HS-27A (cell line): Measurements from ENCODE around the gene PPP2R2C.

Experiments used
- DNase-seq: peaks from one replicate; pipeline ENCODE4 v3.0.0-alpha.2; 2012; ENCODE audit warnings: low read depth, missing footprints

The PPP2R2C gene

GRCh38 chr4:6288342-6288741 lies 184.1 kb downstream of the PPP2R2C start:
- DNase-seq = no peak

GRCh38 chr4:6287017-6287788 lies 185.2 kb downstream of the PPP2R2C start:
- no peak for DNase-seq

- no peak for DNase-seq
These were observed 189.1 kb downstream of the PPP2R2C start for GRCh38 chr4:6283282-6283681.

- DNase-seq = no peak
These were observed 190.1 kb downstream of the PPP2R2C start for GRCh38 chr4:6282314-6282771.

- DNase-seq = no peak
These were observed 190.7 kb downstream of the PPP2R2C start for GRCh38 chr4:6281436-6282313.

- DNase-seq = no peak
These were observed 191.9 kb downstream of the PPP2R2C start for GRCh38 chr4:6280365-6280996.

GRCh38 chr4:6279582-6280289 lies 192.7 kb downstream of the PPP2R2C start:
- no peak for DNase-seq

GRCh38 chr4:6278801-6279197 lies 193.6 kb downstream of the PPP2R2C start:
- DNase-seq = no peak

- DNase-seq = no peak
These were observed 194.2 kb downstream of the PPP2R2C start for GRCh38 chr4:6277935-6278800.

GRCh38 chr4:6277139-6277802 lies 195.1 kb downstream of the PPP2R2C start:
- no peak for DNase-seq

GRCh38 chr4:6275898-6276806 lies 196.3 kb downstream of the PPP2R2C start:
- no peak for DNase-seq

- no peak for DNase-seq
These were observed 197.1 kb downstream of the PPP2R2C start for GRCh38 chr4:6275351-6275750.

GRCh38 chr4:6273661-6273990 lies 198.8 kb downstream of the PPP2R2C start:
- no peak for DNase-seq

GRCh38 chr4:6272863-6273660 lies 199.4 kb downstream of the PPP2R2C start:
- DNase-seq = peak; percentile 38

GRCh38 chr4:6271701-6272465 lies 200.5 kb downstream of the PPP2R2C start:
- DNase-seq = no peak

- no peak for DNase-seq
These were observed 201.2 kb downstream of the PPP2R2C start for GRCh38 chr4:6271206-6271605.

- no peak for DNase-seq
These were observed 201.7 kb downstream of the PPP2R2C start for GRCh38 chr4:6270636-6271121.
